Measurements from ENCODE around the gene FGD5.

The FGD5 gene

GRCh38 chr3:14959359-14959943 is 140.7 kb downstream of the FGD5 start:
- no peak for TF ChIP-seq CTCF (IDR thresholded peaks at IDR 0.05; ENCODE audit: low read depth, low read length)
- H3K4me3 ChIP-seq (ENCODE audit: low read depth, low read length), result no peak overlapping the region
- in situ Hi-C loops (cut with HindIII; ENCODE audit: low sequenced_read_pairs), result no loop called here
- DNase-seq (ENCODE audit: low read depth, low spot score), result peak; percentile 5

- no peak for TF ChIP-seq CTCF (IDR thresholded peaks at IDR 0.05; ENCODE audit: low read depth, low read length)
Measured at GRCh38 chr3:14962762-14963161, 144.0 kb downstream of the FGD5 start.

GRCh38 chr3:14967285-14967684 is 148.5 kb downstream of the FGD5 start:
- TF ChIP-seq CTCF (IDR thresholded peaks at IDR 0.05; ENCODE audit: low read depth, low read length), result no peak
- no peak overlapping the region for H3K4me3 ChIP-seq (ENCODE audit: low read depth, low read length)
- in situ Hi-C loops (cut with HindIII; ENCODE audit: low sequenced_read_pairs), result no loop called here
- no peak for DNase-seq (ENCODE audit: low read depth, low spot score)

More at GRCh38 chr3:14962762-14963161, 144.0 kb downstream of the FGD5 start:
- H3K4me3 ChIP-seq (ENCODE audit: low read depth, low read length), result no peak overlapping the region
- peak; percentile 50 for DNase-seq (ENCODE audit: low read depth, low spot score)
- in situ Hi-C loops (cut with HindIII; ENCODE audit: low sequenced_read_pairs), result no loop called here

- in situ Hi-C loops (cut with HindIII; ENCODE audit: low sequenced_read_pairs), result no loop called here
- no peak for TF ChIP-seq CTCF (IDR thresholded peaks at IDR 0.05; ENCODE audit: low read depth, low read length)
- no peak overlapping the region for H3K4me3 ChIP-seq (ENCODE audit: low read depth, low read length)
Measured at GRCh38 chr3:14969671-14970070, 150.9 kb downstream of the FGD5 start.

GRCh38 chr3:14976317-14976716 is 157.6 kb downstream of the FGD5 start:
- TF ChIP-seq CTCF (IDR thresholded peaks at IDR 0.05; ENCODE audit: low read depth, low read length), result no peak
- in situ Hi-C loops (cut with HindIII; ENCODE audit: low sequenced_read_pairs), result no loop called here
- no peak overlapping the region for H3K4me3 ChIP-seq (ENCODE audit: low read depth, low read length)
- no peak for DNase-seq (ENCODE audit: low read depth, low spot score)

More at GRCh38 chr3:14969671-14970070, 150.9 kb downstream of the FGD5 start:
- no peak for DNase-seq (ENCODE audit: low read depth, low spot score)

GRCh38 chr3:14980689-14981088 is 161.9 kb downstream of the FGD5 start:
- in situ Hi-C loops (cut with HindIII; ENCODE audit: low sequenced_read_pairs), result no loop called here
- no peak for TF ChIP-seq CTCF (IDR thresholded peaks at IDR 0.05; ENCODE audit: low read depth, low read length)
- H3K4me3 ChIP-seq (ENCODE audit: low read depth, low read length), result no peak overlapping the region
- no peak for DNase-seq (ENCODE audit: low read depth, low spot score)
